HEK293 (cell line): ENCODE measurements around the gene ASPHD1.

Experiments
- CTCF ChIA-PET: fragments of 350-600 bp; formaldehyde crosslinking; extraction: SDS; loops from one replicate; lab custom pipeline; 2021; ENCODE audit warnings: antibody characterized with exemption; lab: Yijun Ruan, JAX
- POLR2A ChIA-PET: fragments of 300-600 bp; formaldehyde crosslinking; extraction: SDS; loops from one replicate; lab custom pipeline; 2020; ENCODE audit warnings: antibody characterized with exemption, inconsistent platforms; lab: Yijun Ruan, JAX
- H3K27ac ChIP-seq: fragments of 200-500 bp; sonication (Bioruptor generic); 2 replicates; pipeline ENCODE4 v1.5.1; 2014; ENCODE audit warnings: low read depth, low read length, control low read depth, inconsistent platforms; ENCODE audit errors: extremely low read depth
- H3K36me3 ChIP-seq, 2 experiments: fragments of 200-500 bp in 1 of 2; sonication (Bioruptor generic) in 1 of 2; 1 replicate in 1 of 2; 2 replicates in 1 of 2; pipeline ENCODE4 v1.5.1; 2014 to 2017; ENCODE audit warnings: inconsistent platforms in 2 of 2, low read length in 2 of 2; ENCODE audit not compliant: control insufficient read depth in 2 of 2, insufficient read depth in 1 of 2
- H3K4me1 ChIP-seq: fragments of 200-500 bp; sonication (Bioruptor generic); 2 replicates; pipeline ENCODE4 v1.5.1; 2014; ENCODE audit warnings: mild to moderate bottlenecking, low read length, inconsistent platforms; ENCODE audit not compliant: control insufficient read depth, insufficient read depth
- H3K4me3 ChIP-seq: 2 replicates; pipeline ENCODE4 v1.5.1; 2011; ENCODE audit warnings: low read depth, mild to moderate bottlenecking, control low read depth, low read length, moderate library complexity
- H3K9me3 ChIP-seq: fragments of 200-500 bp; sonication (Bioruptor generic); 2 replicates; pipeline ENCODE4 v1.5.1; 2014; ENCODE audit warnings: low read depth, low read length, inconsistent platforms; ENCODE audit not compliant: control insufficient read depth, insufficient read depth
- BCL11A ChIP-seq: fragments of 450-650 bp; formaldehyde crosslinking; IDR thresholded peaks from 2 replicates; pipeline ENCODE4 v1.5.1; 2016; ENCODE audit warnings: low read depth, missing biosample characterization, missing genetic modification characterization
- KLF16 ChIP-seq: fragments of 450-650 bp; formaldehyde crosslinking; IDR thresholded peaks from 2 replicates; pipeline ENCODE4 v1.5.1; 2017; ENCODE audit warnings: missing biosample characterization, missing genetic modification characterization
- KLF8 ChIP-seq: fragments of 450-650 bp; formaldehyde crosslinking; IDR thresholded peaks from 2 replicates; pipeline ENCODE4 v1.5.1; 2016; ENCODE audit warnings: missing biosample characterization, missing genetic modification characterization
- MZF1 ChIP-seq: fragments of 450-650 bp; formaldehyde crosslinking; IDR thresholded peaks from 2 replicates; pipeline ENCODE4 v1.5.1; 2017; ENCODE audit warnings: missing biosample characterization, missing genetic modification characterization, borderline replicate concordance
- ZBTB17 ChIP-seq: fragments of 450-650 bp; formaldehyde crosslinking; IDR thresholded peaks from 2 replicates; pipeline ENCODE4 v1.5.1; 2016; ENCODE audit warnings: missing biosample characterization, missing genetic modification characterization
- ZFHX2 ChIP-seq: fragments of 450-650 bp; formaldehyde crosslinking; conservative IDR thresholded peaks from 2 replicates; pipeline ENCODE4 v1.5.1; 2016; ENCODE audit warnings: missing biosample characterization, missing genetic modification characterization
- ZNF169 ChIP-seq: fragments of 450-650 bp; formaldehyde crosslinking; IDR thresholded peaks from 2 replicates; pipeline ENCODE4 v1.5.1; 2016; ENCODE audit warnings: missing biosample characterization, missing genetic modification characterization
- ZNF175 ChIP-seq: fragments of 450-650 bp; formaldehyde crosslinking; IDR thresholded peaks from 2 replicates; pipeline ENCODE4 v1.5.1; 2016; ENCODE audit warnings: missing biosample characterization, missing genetic modification characterization
- ZNF2 ChIP-seq: fragments of 450-650 bp; formaldehyde crosslinking; IDR thresholded peaks from 2 replicates; pipeline ENCODE4 v1.5.1; 2016; ENCODE audit warnings: missing biosample characterization, missing genetic modification characterization
- ZNF335 ChIP-seq: fragments of 450-650 bp; formaldehyde crosslinking; conservative IDR thresholded peaks from 2 replicates; pipeline ENCODE4 v1.5.1; 2016; ENCODE audit warnings: missing biosample characterization, missing genetic modification characterization
- ZNF664 ChIP-seq: fragments of 450-650 bp; formaldehyde crosslinking; IDR thresholded peaks from 2 replicates; pipeline ENCODE4 v1.5.1; 2016; ENCODE audit warnings: missing biosample characterization, missing genetic modification characterization
- ZNF76 ChIP-seq: fragments of 450-650 bp; formaldehyde crosslinking; IDR thresholded peaks from 2 replicates; pipeline ENCODE4; 2016; ENCODE audit warnings: low read depth, missing biosample characterization, missing genetic modification characterization, borderline replicate concordance
- TF ChIP-seq, protein P1 (sequence below): fragments of 450-650 bp; formaldehyde crosslinking; IDR thresholded peaks from 2 replicates; pipeline ENCODE4 v1.5.1; 2016; ENCODE audit warnings: missing biosample characterization, missing genetic modification characterization

The ASPHD1 gene

DNA sequence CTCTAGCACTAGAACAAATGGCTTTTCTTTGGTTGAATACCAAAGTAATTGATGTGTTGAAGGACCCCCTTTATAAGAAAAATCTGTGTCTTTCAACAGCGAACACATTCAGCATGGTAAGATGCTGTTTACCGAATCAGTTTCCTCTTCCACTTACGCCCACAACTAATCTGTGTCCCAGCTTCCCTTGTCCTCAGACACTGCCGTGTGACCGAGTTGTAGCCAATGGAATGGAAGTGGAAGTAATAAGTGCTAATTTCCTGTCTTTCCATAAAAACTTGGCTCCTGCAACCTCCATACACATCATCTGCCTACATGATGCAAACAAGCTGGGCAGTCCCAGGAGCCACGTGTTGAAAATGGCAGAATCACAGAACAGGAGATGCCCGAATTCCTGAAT, 47.6 kb upstream of the ASPHD1 start:
- TF ChIP-seq ZFHX2, result no peak
- no peak for TF ChIP-seq KLF8 (tag by site-specific recombination)
- 0 out of 2 replicates have a peak, but pooled peaks have one; percentile 33 for TF ChIP-seq ZBTB17
- TF ChIP-seq BCL11A, result no peak
- no peak for TF ChIP-seq KLF16
- no peak for TF ChIP-seq ZNF2 (tag by site-specific recombination)
- Histone ChIP-seq H3K27ac (no peak overlapping the region), H3K36me3 (peaks cover 0 to under 1% of the 10 kb centered on the region in 2 experiments; a peak in 2 of 3 replicates), H3K4me1 (no peaks in the 10 kb centered on the region), H3K4me3 (no peak overlapping the region), H3K9me3 (no peaks in the 10 kb centered on the region)
- ChIA-PET POLR2A (interaction anchor here (2.1 kb wide), 1 partner anchor 37 kb away, joined by 11 read pairs; the partner anchor contains the start of gene PAGR1), CTCF (interaction anchor here (0.6 to 1.5 kb wide), 5 partner anchors 34 to 1068 kb away, joined by 3 to 4 read pairs (median 3); partner anchors contain the start of gene TLCD3B)

DNA sequence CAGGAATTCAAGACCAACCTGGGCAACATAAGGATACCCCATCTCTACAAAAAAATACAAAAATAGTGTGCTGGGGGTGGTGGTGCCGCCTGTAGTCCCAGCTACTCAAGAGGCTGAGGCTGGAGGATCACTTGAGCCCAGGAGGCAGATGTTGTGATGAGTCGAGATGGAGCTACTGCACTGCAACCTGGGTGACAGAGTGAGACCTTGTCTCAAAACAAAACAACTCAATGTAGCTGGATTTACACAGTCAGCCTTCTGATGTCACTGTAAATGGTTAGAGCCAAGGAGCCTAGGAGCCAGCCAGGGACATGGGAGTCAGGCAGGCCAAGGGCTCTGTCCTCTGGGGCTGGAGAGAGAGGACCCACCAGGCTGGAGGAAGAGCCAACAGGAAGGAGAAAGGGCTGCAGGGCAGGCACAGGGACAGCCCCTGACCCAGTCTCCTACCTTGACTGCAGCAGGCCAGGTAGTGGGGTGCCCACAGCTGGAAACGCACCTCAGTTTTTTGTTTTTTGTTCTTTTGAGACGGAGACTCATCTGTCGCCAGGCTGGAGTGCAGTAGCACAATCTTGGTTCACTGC, 45.7 kb upstream of the ASPHD1 start:
- Histone ChIP-seq H3K4me3 (no peak overlapping the region), H3K27ac (no peak overlapping the region), H3K9me3 (no peaks in the 10 kb centered on the region), H3K4me1 (no peaks in the 10 kb centered on the region), H3K36me3 (peaks cover 0 to 18% of the 10 kb centered on the region in 2 experiments; a peak in 2 of 3 replicates)
- no peak for TF ChIP-seq ZNF175 (tag by site-specific recombination)
- 0 out of 2 replicates have a peak, but pooled peaks have one; percentile 23 for TF ChIP-seq ZNF335 (tag by site-specific recombination)
- ChIA-PET POLR2A (interaction anchor here (0.7 to 2.1 kb wide), 3 partner anchors 38 to 1144 kb away, joined by 3 to 11 read pairs (median 3); partner anchors contain the start of genes PAGR1 and TAOK2), CTCF (interaction anchor here (0.8 to 1.0 kb wide), 2 partner anchors 17 to 34 kb away, joined by 3 read pairs; partner anchors contain the start of gene MVP)

DNA sequence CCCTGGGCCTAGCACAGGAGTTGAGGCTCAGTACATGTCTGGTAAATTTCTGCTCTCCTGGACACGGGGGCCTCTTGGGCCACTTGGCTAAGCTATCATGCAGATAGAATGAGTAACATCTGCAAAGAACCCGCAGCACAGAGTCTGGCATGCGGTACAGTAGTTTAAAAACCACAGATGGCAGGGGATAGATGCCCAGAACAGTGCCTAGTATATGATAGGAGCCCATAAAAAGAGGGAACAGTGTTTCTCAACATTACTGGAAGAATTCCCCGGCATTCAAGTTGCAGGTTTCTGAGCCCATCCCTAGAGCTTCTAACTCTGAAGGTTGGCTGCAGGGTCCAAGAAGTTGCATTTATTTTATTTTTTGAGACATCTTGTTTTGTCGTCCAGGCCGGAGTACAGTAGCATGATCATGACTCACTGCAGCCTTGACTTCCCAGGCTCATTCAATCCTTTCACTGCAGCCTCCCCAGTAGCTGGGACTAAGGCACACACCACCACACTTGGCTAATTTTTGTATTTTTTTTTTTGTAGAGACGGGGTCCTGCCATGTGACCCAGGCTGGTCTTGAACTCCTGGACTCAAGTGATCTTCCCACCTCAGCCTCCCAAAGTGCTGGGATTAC, 43.0 kb upstream of the ASPHD1 start:
- no peak overlapping the region for H3K27ac ChIP-seq
- ChIA-PET POLR2A (interaction anchor here (0.6 to 1.2 kb wide), 3 partner anchors 35 to 57 kb away, joined by 4 to 5 read pairs (median 5); partner anchors contain the start of gene PRRT2), CTCF (interaction anchor here (0.8 to 6.4 kb wide), 4 partner anchors 8 to 1127 kb away, joined by 3 to 58 read pairs (median 5); no protein-coding TSS in a partner anchor)
- no peak for TF ChIP-seq ZNF169 (tag by site-specific recombination)
- TF ChIP-seq, protein P1, sequence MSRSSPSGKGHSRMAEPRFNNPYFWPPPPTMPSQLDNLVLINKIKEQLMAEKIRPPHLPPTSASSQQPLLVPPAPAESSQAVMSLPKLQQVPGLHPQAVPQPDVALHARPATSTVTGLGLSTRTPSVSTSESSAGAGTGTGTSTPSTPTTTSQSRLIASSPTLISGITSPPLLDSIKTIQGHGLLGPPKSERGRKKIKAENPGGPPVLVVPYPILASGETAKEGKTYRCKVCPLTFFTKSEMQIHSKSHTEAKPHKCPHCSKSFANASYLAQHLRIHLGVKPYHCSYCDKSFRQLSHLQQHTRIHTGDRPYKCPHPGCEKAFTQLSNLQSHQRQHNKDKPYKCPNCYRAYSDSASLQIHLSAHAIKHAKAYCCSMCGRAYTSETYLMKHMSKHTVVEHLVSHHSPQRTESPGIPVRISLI (tag by site-specific recombination), result 0 out of 2 replicates have a peak, but pooled peaks have one; percentile 42
- TF ChIP-seq, all 188 proteins: peak for 1
- peaks cover 4 to 37% of the 10 kb centered on the region in 2 experiments; a peak in 2 of 3 replicates for H3K36me3 ChIP-seq
- no peaks in the 10 kb centered on the region for H3K9me3 ChIP-seq
- no peak overlapping the region for H3K4me3 ChIP-seq
- no peaks in the 10 kb centered on the region for H3K4me1 ChIP-seq

DNA sequence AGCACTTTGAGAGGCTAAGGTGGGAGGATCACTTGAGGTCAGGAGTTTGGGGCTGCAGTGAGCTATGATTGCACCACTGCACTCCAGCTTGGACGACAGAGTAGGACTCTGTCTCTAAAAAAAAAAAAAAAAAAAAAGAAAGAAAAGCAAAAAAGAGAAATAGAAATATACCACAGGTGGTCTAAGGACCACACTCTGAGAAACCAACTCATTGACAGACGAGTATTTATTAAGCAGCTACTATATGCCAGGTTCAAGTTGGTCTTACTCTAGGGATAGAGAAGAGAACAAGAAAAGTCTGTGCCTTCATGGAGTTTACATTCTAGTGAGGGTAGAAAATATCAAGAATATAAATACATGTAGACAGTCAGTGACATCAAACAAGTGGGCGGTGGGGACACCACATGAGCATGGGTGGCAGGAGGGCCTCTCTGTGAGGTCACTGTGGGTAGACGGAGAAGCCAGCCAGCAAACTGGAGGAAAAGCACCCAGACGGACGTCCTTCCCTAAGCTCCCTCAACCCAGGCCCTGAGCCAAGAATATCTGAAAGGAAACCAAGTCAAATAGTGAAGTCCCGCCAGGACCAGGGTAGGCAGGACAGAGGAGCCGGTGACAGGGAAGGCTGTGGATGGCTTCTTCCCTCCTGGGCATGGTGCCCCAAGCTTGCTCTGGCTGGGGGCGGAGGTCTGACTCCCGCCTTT, 42.0 kb upstream of the ASPHD1 start:
- Histone ChIP-seq H3K9me3 (no peaks in the 10 kb centered on the region), H3K4me1 (no peaks in the 10 kb centered on the region), H3K36me3 (peaks cover 4 to 37% of the 10 kb centered on the region in 2 experiments; a peak in 2 of 3 replicates), H3K27ac (no peak overlapping the region), H3K4me3 (no peak overlapping the region)
- TF ChIP-seq ZFHX2 (peak; percentile 47), ZNF664 (peak; percentile 91), MZF1 (no peak), ZNF76 (tag by site-specific recombination) (no peak)
- POLR2A ChIA-PET, result interaction anchor here (0.7 kb wide), 2 partner anchors 21 to 46 kb away, joined by 3 to 5 read pairs; partner anchors contain the start of gene PRRT2
- CTCF ChIA-PET, result interaction anchor here (6.4 kb wide), 1 partner anchor 9 kb away, joined by 58 read pairs; no protein-coding TSS in a partner anchor
